HepG2 (cell line): ENCODE results near the gene ZDHHC3. TPM values are rescaled to one million over a fixed set of nuclear protein-coding genes. Genes with fewer than 3 reads are reported as not detected.

Experiments
- ATAC-seq: fragments of 200-7000 bp; cut with Tn5 transposase; 3 replicates; pipeline ENCODE4 v1.9.1; 2020; ENCODE audit warnings: mild to moderate bottlenecking, moderate library complexity
- BruUV-seq: library from RNA; stranded (reverse); fragments of 400-500 nt; replicated peaks from 2 replicates; lab custom pipeline; 2021; lab: Mats Ljungman, UMichigan
- CTCF ChIA-PET: fragments of 300-600 bp; formaldehyde crosslinking; extraction: SDS; loops from one replicate; lab custom pipeline; 2021; ENCODE audit warnings: low total read pairs, inconsistent platforms, low intra/inter-chr PET ratio; lab: Yijun Ruan, JAX
- POLR2A ChIA-PET: fragments of 350-600 bp; sonication (Branson Sonifier 250); formaldehyde crosslinking; loops from one replicate; lab custom pipeline; 2020; ENCODE audit warnings: antibody characterized with exemption, inconsistent platforms; lab: Yijun Ruan, JAX
- DNase-seq: peaks from one replicate; pipeline ENCODE4 v3.0.0-alpha.2; 2015; ENCODE audit warnings: low spot score
- FAIRE-seq: peaks from 3 replicates; lab custom pipeline; 2011; peaks lifted over from hg19 to GRCh38; lab: Jason Lieb, UNC
- H2AFZ ChIP-seq: one replicate; pipeline ENCODE4 v1.6.1; 2011; ENCODE audit warnings: low read length, inconsistent platforms
- H3K27ac ChIP-seq: fragments of 300-600 bp; 3 replicates; pipeline ENCODE4 v1.8.0; 2011; ENCODE audit warnings: mixed run types, mild to moderate bottlenecking, mixed read lengths, low read length, inconsistent platforms; ENCODE audit not compliant: insufficient read depth; ENCODE audit errors: extremely low read length
- H3K27me3 ChIP-seq, 2 experiments: fragments of 200-600 bp in 1 of 2; 2 replicates in 1 of 2; 3 replicates in 1 of 2; pipeline versions ENCODE4 v1.6.0 to v1.8.0; 2011; ENCODE audit warnings: low read length in 2 of 2, mild to moderate bottlenecking in 2 of 2, moderate library complexity in 2 of 2, inconsistent platforms in 1 of 2; ENCODE audit not compliant: insufficient read depth in 2 of 2, control insufficient read depth in 1 of 2
- H3K36me3 ChIP-seq, 2 experiments: fragments of 200-600 bp in 1 of 2; replicated peaks in 1 of 2; 2 replicates in 1 of 2; 3 replicates in 1 of 2; pipeline versions ENCODE4 v1.5.1 to v1.8.0; 2011; ENCODE audit warnings: low read length in 2 of 2, inconsistent platforms in 1 of 2; ENCODE audit not compliant: insufficient read depth in 2 of 2, control insufficient read depth in 1 of 2
- H3K4me1 ChIP-seq: 2 replicates; pipeline ENCODE4 v1.5.1; 2012; ENCODE audit warnings: low read length, inconsistent platforms; ENCODE audit not compliant: insufficient read depth
- H3K4me2 ChIP-seq: 2 replicates; pipeline ENCODE4 v1.6.0; 2011; ENCODE audit warnings: low read depth, low read length, inconsistent platforms
- H3K4me3 ChIP-seq, 3 experiments: fragments of 200-600 bp in 1 of 3; sonication (generic), shearing (Covaris generic) in 1 of 3; replicated peaks in 1 of 3; 2 replicates each; pipeline ENCODE4 v1.5.1; 2011 to 2016; ENCODE audit warnings: low read length in 3 of 3, inconsistent platforms in 2 of 3, low read depth in 2 of 3, mild to moderate bottlenecking in 2 of 3, control low read depth in 1 of 3, mixed read lengths in 1 of 3; ENCODE audit not compliant: insufficient read depth in 1 of 3
- H3K79me2 ChIP-seq: one replicate; pipeline ENCODE4 v1.6.1; 2011; ENCODE audit warnings: low read length, inconsistent platforms; ENCODE audit not compliant: insufficient read depth
- H3K9ac ChIP-seq: 2 replicates; pipeline ENCODE4 v1.6.0; 2011; ENCODE audit warnings: mild to moderate bottlenecking, low read depth, low read length, inconsistent platforms; ENCODE audit not compliant: insufficient read depth
- H3K9me3 ChIP-seq: 2 replicates; pipeline ENCODE4 v1.5.1; 2012; ENCODE audit warnings: mild to moderate bottlenecking, low read length
- H4K20me1 ChIP-seq: 2 replicates; pipeline ENCODE4 v1.6.0; 2011; ENCODE audit warnings: inconsistent platforms, mild to moderate bottlenecking, low read length, moderate library complexity; ENCODE audit not compliant: insufficient read depth
- ATF5 ChIP-seq: sonication (generic); formaldehyde crosslinking; IDR thresholded peaks from 2 replicates; pipeline ENCODE4 v1.4.0; 2020; ENCODE audit warnings: mild to moderate bottlenecking, low read depth, missing genetic modification reagents
- CCAR2 ChIP-seq: fragments of 200-400 bp; formaldehyde crosslinking; optimal IDR thresholded peaks from 2 replicates; pipeline ENCODE3; 2018; ENCODE audit warnings: low read depth, mild to moderate bottlenecking, low read length, moderate library complexity
- CHD2 ChIP-seq: IDR thresholded peaks from 2 replicates; pipeline ENCODE4 v1.6.1; 2011; ENCODE audit warnings: low read depth, low read length, improper control_type of control experiment
- HOXA7 ChIP-seq: sonication (generic); formaldehyde crosslinking; IDR thresholded peaks from 2 replicates; pipeline ENCODE4 v1.8.1; 2022; ENCODE audit warnings: mild to moderate bottlenecking, missing genetic modification reagents, moderate library complexity
- RORA ChIP-seq: sonication (generic); formaldehyde crosslinking; IDR thresholded peaks from 2 replicates; pipeline ENCODE4 v1.5.0; 2020; ENCODE audit warnings: mild to moderate bottlenecking, missing genetic modification reagents, moderate library complexity
- SAP130 ChIP-seq: IDR thresholded peaks from 2 replicates; pipeline ENCODE4 v1.6.1; 2016; ENCODE audit warnings: low read depth
- SIN3B ChIP-seq: fragments of 150-350 bp; IDR thresholded peaks from 2 replicates; pipeline ENCODE4 v1.6.1; 2014; ENCODE audit warnings: low read length
- SSRP1 ChIP-seq: IDR thresholded peaks from 2 replicates; pipeline ENCODE4 v1.6.1; 2016; ENCODE audit warnings: control low read depth
- THYN1 ChIP-seq: sonication (generic); formaldehyde crosslinking; IDR thresholded peaks from 2 replicates; pipeline ENCODE4 v1.8.1; 2023; ENCODE audit warnings: low read depth, mild to moderate bottlenecking, moderate library complexity, missing genetic modification reagents, borderline replicate concordance
- ZFP82 ChIP-seq: sonication (generic); formaldehyde crosslinking; IDR thresholded peaks from 2 replicates; pipeline ENCODE4 v1.5.1; 2020; ENCODE audit warnings: mild to moderate bottlenecking, missing genetic modification reagents, borderline replicate concordance
- ZNF563 ChIP-seq: sonication (generic); formaldehyde crosslinking; IDR thresholded peaks from 2 replicates; pipeline ENCODE4 v1.8.0; 2022; ENCODE audit warnings: mild to moderate bottlenecking, moderate library complexity, missing genetic modification reagents
- ZNF841 ChIP-seq: sonication (generic); formaldehyde crosslinking; IDR thresholded peaks from 2 replicates; pipeline ENCODE4 v1.8.1; 2023; ENCODE audit warnings: missing genetic modification reagents, borderline replicate concordance
- ZSCAN20 ChIP-seq: sonication (generic); formaldehyde crosslinking; IDR thresholded peaks from 2 replicates; pipeline ENCODE4 v1.4.0; 2020; ENCODE audit warnings: missing genetic modification reagents, mild to moderate bottlenecking, borderline replicate concordance
- WGBS: methylation state at CpG from one replicate; pipeline ENCODE4 v1.1.6; 2017; ENCODE audit warnings: low lambda C conversion rate; 5-methylcytosine and 5-hydroxymethylcytosine counted together
- in situ Hi-C: cut with HindIII; loops from 2 replicates; pipeline ENCODE4 v1.10.0; 2017; ENCODE audit warnings: low pct_unique_long_range_greater_than_20kb; ENCODE audit not compliant: extremely low pct_ligation_motif_present
- intact Hi-C: fragments of 100-400 bp; cut with micrococcal nuclease; formaldehyde crosslinking; loops from one replicate; pipeline ENCODE4 v1.10.0; 2022; ENCODE audit not compliant: unreplicated experiment
- polyA plus RNA-seq, 8 experiments: library from polyadenylated mRNA; depleted of rRNA in 3 of 8; stranded (reverse) in 7 of 8; unstranded in 1 of 8; fragments of >200 nt; fragmentation: Illumina TruSeq in 4 of 8; extraction: Trizol in 4 of 8; gene quantifications; 2 replicates each; pipeline versions ENCODE4 v1.2.1 to v1.2.3, GENCODE V29; 2011 to 2016; ENCODE audit warnings: low read depth in 4 of 8, missing spikeins in 1 of 8, mixed read lengths in 1 of 8; ENCODE audit not compliant: insufficient read depth in 1 of 8
- total RNA-seq, 5 experiments: library from RNA; depleted of rRNA; stranded (reverse); fragments of >200 nt; fragmentation: Illumina TruSeq; extraction: Trizol; gene quantifications; 2 replicates each; pipeline ENCODE4 v1.2.3, GENCODE V29; 2016; ENCODE audit warnings: low read depth in 1 of 5
- TF ChIP-seq, protein P1 (sequence below): sonication (generic); formaldehyde crosslinking; IDR thresholded peaks from 2 replicates; pipeline ENCODE4 v1.8.0; 2022; ENCODE audit warnings: mild to moderate bottlenecking, missing genetic modification reagents, moderate library complexity
- TF ChIP-seq, protein P2 (sequence below): sonication (generic); formaldehyde crosslinking; IDR thresholded peaks from 2 replicates; pipeline ENCODE4 v1.5.1; 2020; ENCODE audit warnings: mild to moderate bottlenecking, moderate library complexity, missing genetic modification reagents

ZDHHC3 gene
- total and polyA plus RNA-seq, 2 of the 13 experiments (the other 11 are each of a cell fraction or from before 2014, with no cell fraction given): 44.1 to 65.7 TPM

- H3K4me3 ChIP-seq: no peak overlapping the region
- H3K4me1 ChIP-seq: peaks cover 19% of the 10 kb centered on the region
- no peak for FAIRE-seq
- no peak overlapping the region for H3K9ac ChIP-seq
- H4K20me1 ChIP-seq: no peaks in the 10 kb centered on the region
- H3K36me3 ChIP-seq: peaks cover 16 to 26% of the 10 kb centered on the region in 2 experiments; a peak in 4 of 5 replicates
- no peak for ATAC-seq
- no peaks in the 10 kb centered on the region for H3K9me3 ChIP-seq
- peaks cover 7% of the 10 kb centered on the region for H3K79me2 ChIP-seq
- BruUV-seq: no TSS peak
- no peak overlapping the region for H3K4me2 ChIP-seq
- no peak overlapping the region for H3K27ac ChIP-seq
- H2AFZ ChIP-seq: no peak overlapping the region
- in situ Hi-C loops: no loop called here
- intact Hi-C loops: no loop called here
- POLR2A ChIA-PET: no interaction called here
- no peak for DNase-seq
- H3K27me3 ChIP-seq: no peaks in the 10 kb centered on the region
- CTCF ChIA-PET: no interaction called here
- TF ChIP-seq, protein P1, sequence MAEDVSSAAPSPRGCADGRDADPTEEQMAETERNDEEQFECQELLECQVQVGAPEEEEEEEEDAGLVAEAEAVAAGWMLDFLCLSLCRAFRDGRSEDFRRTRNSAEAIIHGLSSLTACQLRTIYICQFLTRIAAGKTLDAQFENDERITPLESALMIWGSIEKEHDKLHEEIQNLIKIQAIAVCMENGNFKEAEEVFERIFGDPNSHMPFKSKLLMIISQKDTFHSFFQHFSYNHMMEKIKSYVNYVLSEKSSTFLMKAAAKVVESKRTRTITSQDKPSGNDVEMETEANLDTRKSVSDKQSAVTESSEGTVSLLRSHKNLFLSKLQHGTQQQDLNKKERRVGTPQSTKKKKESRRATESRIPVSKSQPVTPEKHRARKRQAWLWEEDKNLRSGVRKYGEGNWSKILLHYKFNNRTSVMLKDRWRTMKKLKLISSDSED (CRISPR knock-in tag): no peak
- no peak for TF ChIP-seq SIN3B
- WGBS: no CpG with 5 or more reads among the region's 1 CpG
Observed at GRCh38 chr3:44955917-44956316, 20.1 kb downstream of the ZDHHC3 start.

DNA sequence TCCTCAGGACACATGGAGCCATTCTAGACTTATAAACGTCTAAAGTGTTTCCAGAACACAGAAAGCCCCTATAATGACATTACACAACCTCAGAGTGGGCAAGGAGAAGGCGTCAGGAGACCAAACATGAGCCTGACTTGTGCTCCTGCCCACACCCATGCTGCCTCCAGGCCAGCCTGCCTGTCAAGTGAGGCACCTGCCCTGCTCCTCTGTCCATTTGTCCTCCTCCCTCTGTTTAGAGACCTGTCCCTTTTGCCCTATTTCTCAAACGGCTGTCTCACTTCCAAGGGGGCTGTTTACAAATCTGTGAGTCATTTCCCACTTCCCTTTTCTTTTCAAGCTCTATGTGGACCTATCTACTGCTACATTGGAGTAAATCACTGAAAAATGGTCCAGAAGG, 21.0 kb downstream of the ZDHHC3 start:
- POLR2A ChIA-PET: no interaction called here
- no peaks in the 10 kb centered on the region for H4K20me1 ChIP-seq
- peak overlapping the region; percentile 16 for H3K27ac ChIP-seq
- DNase-seq (peak; percentile 55), FAIRE-seq (no peak), ATAC-seq (peak; percentile 91)
- CTCF ChIA-PET: no interaction called here
- no peak overlapping the region for H3K4me3 ChIP-seq
- H3K4me1 ChIP-seq: peaks cover 19% of the 10 kb centered on the region
- no peaks in the 10 kb centered on the region for H3K27me3 ChIP-seq
- in situ Hi-C loops (no loop called here), intact Hi-C loops (no loop called here)
- H2AFZ ChIP-seq: no peak overlapping the region
- no peaks in the 10 kb centered on the region for H3K79me2 ChIP-seq
- no peaks in the 10 kb centered on the region for H3K9me3 ChIP-seq
- no peak overlapping the region for H3K9ac ChIP-seq
- BruUV-seq: no TSS peak
- peaks cover 16 to 26% of the 10 kb centered on the region in 2 experiments; a peak in 4 of 5 replicates for H3K36me3 ChIP-seq
- H3K4me2 ChIP-seq: peak overlapping the region; percentile 28; the same call in 1 of the 2 replicates
- WGBS: 23% methylated on average over 2 of the region's 3 CpGs
- TF ChIP-seq HOXA7 (CRISPR knock-in tag) (no peak), SAP130 (CRISPR knock-in tag) (peak; percentile 77), CCAR2 (no peak), SSRP1 (CRISPR knock-in tag) (no peak), ATF5 (CRISPR knock-in tag) (no peak), RORA (CRISPR knock-in tag) (no peak), ZNF841 (no peak), THYN1 (CRISPR knock-in tag) (no peak), CHD2 (no peak), ZSCAN20 (CRISPR knock-in tag) (no peak), ZNF563 (no peak), ZFP82 (CRISPR knock-in tag) (no peak)
- TF ChIP-seq, protein P2, sequence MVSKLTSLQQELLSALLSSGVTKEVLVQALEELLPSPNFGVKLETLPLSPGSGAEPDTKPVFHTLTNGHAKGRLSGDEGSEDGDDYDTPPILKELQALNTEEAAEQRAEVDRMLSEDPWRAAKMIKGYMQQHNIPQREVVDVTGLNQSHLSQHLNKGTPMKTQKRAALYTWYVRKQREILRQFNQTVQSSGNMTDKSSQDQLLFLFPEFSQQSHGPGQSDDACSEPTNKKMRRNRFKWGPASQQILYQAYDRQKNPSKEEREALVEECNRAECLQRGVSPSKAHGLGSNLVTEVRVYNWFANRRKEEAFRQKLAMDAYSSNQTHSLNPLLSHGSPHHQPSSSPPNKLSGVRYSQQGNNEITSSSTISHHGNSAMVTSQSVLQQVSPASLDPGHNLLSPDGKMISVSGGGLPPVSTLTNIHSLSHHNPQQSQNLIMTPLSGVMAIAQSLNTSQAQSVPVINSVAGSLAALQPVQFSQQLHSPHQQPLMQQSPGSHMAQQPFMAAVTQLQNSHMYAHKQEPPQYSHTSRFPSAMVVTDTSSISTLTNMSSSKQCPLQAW: no peak
